Endothelial cell of umbilical vein (primary cell): ENCODE data around the gene SERPIND1. TPM values are rescaled to one million over a fixed set of nuclear protein-coding genes. Genes with fewer than 3 reads are reported as not detected.

Experiments
- BruUV-seq: library from RNA; stranded (reverse); fragments of 400-500 nt; replicated peaks from 2 replicates; lab custom pipeline; 2021; lab: Mats Ljungman, UMichigan
- CTCF ChIA-PET: fragments of 300-600, 350-600 bp; sonication (Branson Sonifier 250); formaldehyde crosslinking; loops from one replicate; lab custom pipeline; 2021; ENCODE audit warnings: antibody characterized with exemption, inconsistent platforms; lab: Charles Lee
- POLR2A ChIA-PET: fragments of 300-600, 350-600 bp; sonication (Branson Sonifier 250); formaldehyde crosslinking; loops from one replicate; lab custom pipeline; 2021; ENCODE audit warnings: antibody characterized with exemption, inconsistent platforms; lab: Charles Lee
- DNase-seq: peaks from one replicate; pipeline ENCODE4 v3.0.0-alpha.2; 2011; ENCODE audit warnings: low read depth, low spot score
- FAIRE-seq: peaks from 2 replicates; lab custom pipeline; 2011; peaks lifted over from hg19 to GRCh38; lab: Jason Lieb, UNC
- H2AFZ ChIP-seq: 2 replicates; pipeline ENCODE4 v1.6.0; 2012; ENCODE audit warnings: low read depth, low read length, control low read depth, inconsistent platforms
- H3K27ac ChIP-seq: 2 replicates; pipeline ENCODE4 v1.5.1; 2011; ENCODE audit warnings: low read depth, mild to moderate bottlenecking, control low read depth, low read length, moderate library complexity; ENCODE audit not compliant: insufficient read depth
- H3K27me3 ChIP-seq, 2 experiments: 2 replicates each; pipeline versions ENCODE4 v1.6.0 to v1.6.1; 2011; ENCODE audit warnings: low read length in 2 of 2, mixed read lengths in 1 of 2; ENCODE audit not compliant: control insufficient read depth in 2 of 2, insufficient read depth in 2 of 2
- H3K36me3 ChIP-seq, 2 experiments: 2 replicates in 1 of 2; 3 replicates in 1 of 2; pipeline ENCODE4 v1.5.1; 2011; ENCODE audit warnings: low read length in 2 of 2, mild to moderate bottlenecking in 1 of 2, moderate library complexity in 1 of 2; ENCODE audit not compliant: control insufficient read depth in 2 of 2, insufficient read depth in 2 of 2; ENCODE audit errors: extremely low read depth in 1 of 2
- H3K4me1 ChIP-seq: 3 replicates; pipeline ENCODE4 v1.5.1; 2011; ENCODE audit warnings: mild to moderate bottlenecking, low read length; ENCODE audit not compliant: control insufficient read depth, insufficient read depth; ENCODE audit errors: extremely low read depth
- H3K4me2 ChIP-seq: 2 replicates; pipeline ENCODE4 v1.6.1; 2011; ENCODE audit warnings: low read length, control low read depth, mixed read lengths; ENCODE audit not compliant: insufficient read depth
- H3K4me3 ChIP-seq, 3 experiments: fragments of 200-600 bp in 1 of 3; sonication (generic), shearing (Covaris generic) in 1 of 3; replicated peaks in 1 of 3; 2 replicates each; pipeline ENCODE4 v1.5.1; 2011 to 2016; ENCODE audit warnings: control low read depth in 3 of 3, low read length in 3 of 3, mild to moderate bottlenecking in 2 of 3, inconsistent platforms in 1 of 3, low read depth in 1 of 3, moderate library complexity in 1 of 3; ENCODE audit not compliant: insufficient read depth in 1 of 3
- H3K79me2 ChIP-seq: 2 replicates; pipeline ENCODE4 v1.6.0; 2012; ENCODE audit warnings: low read length, inconsistent platforms; ENCODE audit not compliant: control insufficient read depth, insufficient read depth
- H3K9ac ChIP-seq: replicated peaks from 2 replicates; pipeline ENCODE3; 2011; ENCODE audit warnings: low read length, control low read depth; ENCODE audit not compliant: insufficient read depth; ENCODE audit errors: extremely low read depth
- H3K9me1 ChIP-seq: replicated peaks from 3 replicates; pipeline ENCODE4 v1.6.0; 2011; ENCODE audit warnings: mild to moderate bottlenecking, low read length; ENCODE audit not compliant: control insufficient read depth, insufficient read depth; ENCODE audit errors: extremely low read depth
- H3K9me3 ChIP-seq: replicated peaks from 2 replicates; pipeline ENCODE4 v1.5.1; 2012; ENCODE audit warnings: low read length, inconsistent platforms; ENCODE audit not compliant: control insufficient read depth, insufficient read depth
- H4K20me1 ChIP-seq: replicated peaks from 2 replicates; pipeline ENCODE3; 2011; ENCODE audit warnings: mild to moderate bottlenecking, low read length; ENCODE audit not compliant: control insufficient read depth, insufficient read depth; ENCODE audit errors: extremely low read depth
- CTCF ChIP-seq, 2 donors: IDR thresholded peaks; 1 replicate in 1 of 2; 2 replicates in 1 of 2; pipeline ENCODE4 v1.5.1; 2011; ENCODE audit warnings: low read length in 2 of 2, mild to moderate bottlenecking in 2 of 2, moderate library complexity in 2 of 2, control low read depth in 1 of 2, inconsistent platforms in 1 of 2, low read depth in 1 of 2; ENCODE audit not compliant: insufficient read depth in 1 of 2; ENCODE audit errors: extremely low read depth in 1 of 2
- EZH2 ChIP-seq: IDR thresholded peaks from 2 replicates; pipeline ENCODE4 v1.6.1; 2012; ENCODE audit warnings: borderline replicate concordance, low read depth, mild to moderate bottlenecking, moderate library complexity, low read length, inconsistent platforms; ENCODE audit not compliant: severe bottlenecking
- FOS ChIP-seq: IDR thresholded peaks from 2 replicates; pipeline ENCODE4 v1.6.1; 2011; ENCODE audit warnings: mild to moderate bottlenecking, low read length, moderate library complexity, borderline replicate concordance; ENCODE audit not compliant: insufficient read depth
- GATA2 ChIP-seq: IDR thresholded peaks from 2 replicates; pipeline ENCODE4 v1.7.0; 2011; ENCODE audit warnings: low read depth, mild to moderate bottlenecking, moderate library complexity, mixed read lengths, low read length; ENCODE audit not compliant: insufficient read length, insufficient read depth
- JUN ChIP-seq: IDR thresholded peaks from 2 replicates; pipeline ENCODE4 v1.6.1; 2011; ENCODE audit warnings: borderline replicate concordance, low read depth; ENCODE audit not compliant: insufficient read length, insufficient read depth
- MAX ChIP-seq: IDR thresholded peaks from 2 replicates; pipeline ENCODE4 v1.6.1; 2011; ENCODE audit not compliant: insufficient read depth, insufficient read length
- MYC ChIP-seq: IDR thresholded peaks from one replicate; pipeline ENCODE4 v1.6.1; 2011; ENCODE audit warnings: mild to moderate bottlenecking, low read depth, low read length
- POLR2A ChIP-seq: IDR thresholded peaks from 2 replicates; pipeline ENCODE4 v1.6.1; 2012; ENCODE audit warnings: low read depth, mild to moderate bottlenecking, control low read depth, low read length
- POLR2AphosphoS5 ChIP-seq: IDR thresholded peaks from 2 replicates; pipeline ENCODE4 v1.6.1; 2012; ENCODE audit warnings: low read depth, mild to moderate bottlenecking, control low read depth, low read length, moderate library complexity; ENCODE audit not compliant: insufficient read depth
- dilution Hi-C: fragments of 300-500 bp; cut with MboI; formaldehyde crosslinking; loops from one replicate; pipeline ENCODE4 v1.15.0; 2019; ENCODE audit warnings: low sequenced_read_pairs; ENCODE audit not compliant: extremely low pct_ligation_motif_present
- intact Hi-C: fragments of 100-400 bp; cut with micrococcal nuclease; formaldehyde crosslinking; loops from one replicate; pipeline ENCODE4 v1.10.0; 2022
- polyA plus RNA-seq, 4 experiments: library from polyadenylated mRNA; depleted of rRNA in 3 of 4; stranded (reverse) in 3 of 4; unstranded in 1 of 4; fragments of >200 nt; gene quantifications; 2 replicates each; pipeline versions ENCODE4 v1.2.1 to v1.2.3, GENCODE V29; 2011 to 2012; ENCODE audit warnings: missing spikeins in 1 of 4
- total RNA-seq: library from RNA; stranded (reverse); gene quantifications from 2 replicates; pipeline ENCODE4 v1.2.3, GENCODE V29; 2021

Gene SERPIND1
- total and polyA plus RNA-seq, 2 donors (not counting 3 experiments of a cell fraction or from before 2014, with no cell fraction given): 0.94 to 1.8 TPM

GRCh38 chr22:20748731-20749428 is 25.0 kb upstream of the SERPIND1 start:
- H3K27ac ChIP-seq: no peak overlapping the region
- no TSS peak for BruUV-seq
- DNase-seq (peak; percentile 16), FAIRE-seq (no peak)
- no peaks in the 10 kb centered on the region for H4K20me1 ChIP-seq
- no peaks in the 10 kb centered on the region for H3K9me3 ChIP-seq
- H3K9me1 ChIP-seq: no peaks in the 10 kb centered on the region
- H3K27me3 ChIP-seq: no peaks in the 10 kb centered on the region
- H3K4me1 ChIP-seq: peaks cover 13% of the 10 kb centered on the region
- no peak overlapping the region for H3K9ac ChIP-seq
- TF ChIP-seq GATA2 (no peak), CTCF (IDR thresholded peaks at IDR 0.05; ENCODE audit: extremely low read depth in 1 of 2, insufficient read depth in 1 of 2, low read depth in 1 of 2, low read length in 2 of 2) (no peak), EZH2 (no peak), MAX (no peak), JUN (no peak), FOS (no peak), MYC (no peak), POLR2AphosphoS5 (no peak), POLR2A (no peak)
- H3K4me3 ChIP-seq: no peak overlapping the region
- intact Hi-C loops: no loop called here
- POLR2A ChIA-PET: interaction anchor here (1.1 kb wide), 1 partner anchor 29 kb away, joined by 3 read pairs; no protein-coding TSS in a partner anchor
- H3K4me2 ChIP-seq: no peak overlapping the region
- peaks cover 2 to 8% of the 10 kb centered on the region in 2 experiments for H3K36me3 ChIP-seq
- dilution Hi-C loops: no loop called here
- H2AFZ ChIP-seq: no peak overlapping the region
- CTCF ChIA-PET: interaction anchor here (1.4 to 3.0 kb wide), 2 partner anchors 8 to 35 kb away, joined by 4 to 23 read pairs; no protein-coding TSS in a partner anchor
- no peaks in the 10 kb centered on the region for H3K79me2 ChIP-seq
